HepG2 (cell line): ENCODE results near the gene IMPDH1. TPM values are rescaled to one million over a fixed set of nuclear protein-coding genes. Genes with fewer than 3 reads are reported as not detected.

Experiments
- ATAC-seq: fragments of 200-7000 bp; cut with Tn5 transposase; 3 replicates; pipeline ENCODE4 v1.9.1; 2020; ENCODE audit warnings: mild to moderate bottlenecking, moderate library complexity
- BruUV-seq: library from RNA; stranded (reverse); fragments of 400-500 nt; replicated peaks from 2 replicates; lab custom pipeline; 2021; lab: Mats Ljungman, UMichigan
- CTCF ChIA-PET: fragments of 300-600 bp; formaldehyde crosslinking; extraction: SDS; loops from one replicate; lab custom pipeline; 2021; ENCODE audit warnings: low total read pairs, inconsistent platforms, low intra/inter-chr PET ratio; lab: Yijun Ruan, JAX
- POLR2A ChIA-PET: fragments of 350-600 bp; sonication (Branson Sonifier 250); formaldehyde crosslinking; loops from one replicate; lab custom pipeline; 2020; ENCODE audit warnings: antibody characterized with exemption, inconsistent platforms; lab: Yijun Ruan, JAX
- DNase-seq: peaks from one replicate; pipeline ENCODE4 v3.0.0-alpha.2; 2015; ENCODE audit warnings: low spot score
- FAIRE-seq: peaks from 3 replicates; lab custom pipeline; 2011; peaks lifted over from hg19 to GRCh38; lab: Jason Lieb, UNC
- H2AFZ ChIP-seq: one replicate; pipeline ENCODE4 v1.6.1; 2011; ENCODE audit warnings: low read length, inconsistent platforms
- H3K27ac ChIP-seq: fragments of 300-600 bp; 3 replicates; pipeline ENCODE4 v1.8.0; 2011; ENCODE audit warnings: mixed run types, mild to moderate bottlenecking, mixed read lengths, low read length, inconsistent platforms; ENCODE audit not compliant: insufficient read depth; ENCODE audit errors: extremely low read length
- H3K27me3 ChIP-seq, 2 experiments: fragments of 200-600 bp in 1 of 2; 2 replicates in 1 of 2; 3 replicates in 1 of 2; pipeline versions ENCODE4 v1.6.0 to v1.8.0; 2011; ENCODE audit warnings: low read length in 2 of 2, mild to moderate bottlenecking in 2 of 2, moderate library complexity in 2 of 2, inconsistent platforms in 1 of 2; ENCODE audit not compliant: insufficient read depth in 2 of 2, control insufficient read depth in 1 of 2
- H3K36me3 ChIP-seq, 2 experiments: fragments of 200-600 bp in 1 of 2; replicated peaks in 1 of 2; 2 replicates in 1 of 2; 3 replicates in 1 of 2; pipeline versions ENCODE4 v1.5.1 to v1.8.0; 2011; ENCODE audit warnings: low read length in 2 of 2, inconsistent platforms in 1 of 2; ENCODE audit not compliant: insufficient read depth in 2 of 2, control insufficient read depth in 1 of 2
- H3K4me1 ChIP-seq: 2 replicates; pipeline ENCODE4 v1.5.1; 2012; ENCODE audit warnings: low read length, inconsistent platforms; ENCODE audit not compliant: insufficient read depth
- H3K4me2 ChIP-seq: 2 replicates; pipeline ENCODE4 v1.6.0; 2011; ENCODE audit warnings: low read depth, low read length, inconsistent platforms
- H3K4me3 ChIP-seq, 3 experiments: fragments of 200-600 bp in 1 of 3; sonication (generic), shearing (Covaris generic) in 1 of 3; replicated peaks in 1 of 3; 2 replicates each; pipeline ENCODE4 v1.5.1; 2011 to 2016; ENCODE audit warnings: low read length in 3 of 3, inconsistent platforms in 2 of 3, low read depth in 2 of 3, mild to moderate bottlenecking in 2 of 3, control low read depth in 1 of 3, mixed read lengths in 1 of 3; ENCODE audit not compliant: insufficient read depth in 1 of 3
- H3K79me2 ChIP-seq: one replicate; pipeline ENCODE4 v1.6.1; 2011; ENCODE audit warnings: low read length, inconsistent platforms; ENCODE audit not compliant: insufficient read depth
- H3K9ac ChIP-seq: 2 replicates; pipeline ENCODE4 v1.6.0; 2011; ENCODE audit warnings: mild to moderate bottlenecking, low read depth, low read length, inconsistent platforms; ENCODE audit not compliant: insufficient read depth
- H3K9me3 ChIP-seq: 2 replicates; pipeline ENCODE4 v1.5.1; 2012; ENCODE audit warnings: mild to moderate bottlenecking, low read length
- H4K20me1 ChIP-seq: 2 replicates; pipeline ENCODE4 v1.6.0; 2011; ENCODE audit warnings: inconsistent platforms, mild to moderate bottlenecking, low read length, moderate library complexity; ENCODE audit not compliant: insufficient read depth
- CENPT ChIP-seq: sonication (generic); formaldehyde crosslinking; IDR thresholded peaks from 2 replicates; pipeline ENCODE4 v1.8.0; 2022; ENCODE audit warnings: low read depth, mild to moderate bottlenecking, moderate library complexity, missing genetic modification reagents
- CHCHD3 ChIP-seq: sonication (generic); formaldehyde crosslinking; IDR thresholded peaks from 2 replicates; pipeline ENCODE4 v1.8.0; 2022; ENCODE audit warnings: mild to moderate bottlenecking, missing genetic modification reagents, moderate library complexity
- DZIP1 ChIP-seq: sonication (generic); formaldehyde crosslinking; IDR thresholded peaks from 2 replicates; pipeline ENCODE4 v1.5.0; 2020; ENCODE audit warnings: mild to moderate bottlenecking, missing genetic modification reagents
- ELF3 ChIP-seq: IDR thresholded peaks from 2 replicates; pipeline ENCODE4 v1.6.1; 2016; ENCODE audit warnings: missing genetic modification reagents, missing compliant biosample characterization
- FLYWCH1 ChIP-seq: sonication (generic); formaldehyde crosslinking; IDR thresholded peaks from 2 replicates; pipeline ENCODE4 v1.8.1; 2023; ENCODE audit warnings: mild to moderate bottlenecking, missing genetic modification reagents
- FOXC1 ChIP-seq: sonication (generic); formaldehyde crosslinking; IDR thresholded peaks from 2 replicates; pipeline ENCODE4 v1.8.0; 2022; ENCODE audit warnings: mild to moderate bottlenecking, missing genetic modification reagents, borderline replicate concordance
- FOXO4 ChIP-seq: sonication (generic); formaldehyde crosslinking; conservative IDR thresholded peaks from 2 replicates; pipeline ENCODE4 v1.8.1; 2023; ENCODE audit warnings: missing genetic modification reagents
- GLI4 ChIP-seq: sonication (generic); formaldehyde crosslinking; IDR thresholded peaks from 2 replicates; pipeline ENCODE4 v1.5.1; 2020; ENCODE audit warnings: missing genetic modification reagents, mild to moderate bottlenecking, moderate library complexity, borderline replicate concordance
- HNRNPL ChIP-seq: fragments of 200-400 bp; formaldehyde crosslinking; IDR thresholded peaks from 2 replicates; pipeline ENCODE4 v1.6.1; 2017; ENCODE audit warnings: mild to moderate bottlenecking, low read depth, low read length
- KAT8 ChIP-seq: IDR thresholded peaks from 2 replicates; pipeline ENCODE4 v1.6.1; 2016; ENCODE audit warnings: missing genetic modification reagents, missing compliant biosample characterization
- SMYD3 ChIP-seq: sonication (generic); formaldehyde crosslinking; IDR thresholded peaks from 2 replicates; pipeline ENCODE4 v1.8.1; 2023; ENCODE audit warnings: mild to moderate bottlenecking, missing genetic modification reagents
- THYN1 ChIP-seq: sonication (generic); formaldehyde crosslinking; IDR thresholded peaks from 2 replicates; pipeline ENCODE4 v1.8.1; 2023; ENCODE audit warnings: low read depth, mild to moderate bottlenecking, moderate library complexity, missing genetic modification reagents, borderline replicate concordance
- XBP1 ChIP-seq: sonication (generic); formaldehyde crosslinking; IDR thresholded peaks from 2 replicates; pipeline ENCODE4 v1.5.0; 2020; ENCODE audit warnings: missing genetic modification reagents
- ZNF138 ChIP-seq: sonication (generic); formaldehyde crosslinking; IDR thresholded peaks from 2 replicates; pipeline ENCODE4 v1.5.0; 2020; ENCODE audit warnings: mild to moderate bottlenecking, low read depth, missing genetic modification reagents
- ZNF225 ChIP-seq: sonication (generic); formaldehyde crosslinking; IDR thresholded peaks from 2 replicates; pipeline ENCODE4 v1.4.0; 2020; ENCODE audit warnings: mild to moderate bottlenecking, missing genetic modification reagents
- ZNF230 ChIP-seq: sonication (generic); formaldehyde crosslinking; IDR thresholded peaks from 2 replicates; pipeline ENCODE4 v1.4.0; 2020; ENCODE audit warnings: mild to moderate bottlenecking, missing genetic modification reagents
- ZNF430 ChIP-seq: sonication (generic); formaldehyde crosslinking; IDR thresholded peaks from 2 replicates; pipeline ENCODE4 v1.9.0; 2021; ENCODE audit warnings: mild to moderate bottlenecking, missing genetic modification reagents
- ZNF496 ChIP-seq: sonication (generic); formaldehyde crosslinking; IDR thresholded peaks from 2 replicates; pipeline ENCODE4 v1.8.1; 2023; ENCODE audit warnings: mild to moderate bottlenecking, moderate library complexity, missing genetic modification reagents; ENCODE audit not compliant: insufficient replicate concordance
- ZNF83 ChIP-seq: sonication (generic); formaldehyde crosslinking; IDR thresholded peaks from 2 replicates; pipeline ENCODE4 v1.4.0; 2020; ENCODE audit warnings: missing genetic modification reagents, mild to moderate bottlenecking, borderline replicate concordance
- ZNF883 ChIP-seq: sonication (generic); formaldehyde crosslinking; IDR thresholded peaks from 2 replicates; pipeline ENCODE4 v1.5.1; 2020; ENCODE audit warnings: mild to moderate bottlenecking, missing genetic modification reagents; ENCODE audit errors: not compliant biosample characterization
- WGBS: methylation state at CpG from one replicate; pipeline ENCODE4 v1.1.6; 2017; ENCODE audit warnings: low lambda C conversion rate; 5-methylcytosine and 5-hydroxymethylcytosine counted together
- in situ Hi-C: cut with HindIII; loops from 2 replicates; pipeline ENCODE4 v1.10.0; 2017; ENCODE audit warnings: low pct_unique_long_range_greater_than_20kb; ENCODE audit not compliant: extremely low pct_ligation_motif_present
- intact Hi-C: fragments of 100-400 bp; cut with micrococcal nuclease; formaldehyde crosslinking; loops from one replicate; pipeline ENCODE4 v1.10.0; 2022; ENCODE audit not compliant: unreplicated experiment
- polyA plus RNA-seq, 8 experiments: library from polyadenylated mRNA; depleted of rRNA in 3 of 8; stranded (reverse) in 7 of 8; unstranded in 1 of 8; fragments of >200 nt; fragmentation: Illumina TruSeq in 4 of 8; extraction: Trizol in 4 of 8; gene quantifications; 2 replicates each; pipeline versions ENCODE4 v1.2.1 to v1.2.3, GENCODE V29; 2011 to 2016; ENCODE audit warnings: low read depth in 4 of 8, missing spikeins in 1 of 8, mixed read lengths in 1 of 8; ENCODE audit not compliant: insufficient read depth in 1 of 8
- total RNA-seq, 5 experiments: library from RNA; depleted of rRNA; stranded (reverse); fragments of >200 nt; fragmentation: Illumina TruSeq; extraction: Trizol; gene quantifications; 2 replicates each; pipeline ENCODE4 v1.2.3, GENCODE V29; 2016; ENCODE audit warnings: low read depth in 1 of 5

The IMPDH1 gene
- total and polyA plus RNA-seq, 2 of the 13 experiments (the other 11 are each of a cell fraction or from before 2014, with no cell fraction given) = 22.8 to 34.0 TPM

GRCh38 chr7:128455543-128456254 is 45.9 kb upstream of the IMPDH1 start, which contains the start of gene HILPDA:
HILPDA (plus strand) TSS chr7:128455878; CDS start chr7:128457269, 1,391 bp downstream.
- Histone ChIP-seq H3K27me3 (peaks cover 0 to 3% of the 10 kb centered on the region in 2 experiments; a peak in 1 of 5 replicates), H4K20me1 (peaks cover 8% of the 10 kb centered on the region), H3K4me1 (peaks cover 69% of the 10 kb centered on the region), H2AFZ (no peak within 1 kb of the TSS), H3K9ac (peak within 1 kb of the TSS; percentile 82), H3K9me3 (no peaks in the 10 kb centered on the region), H3K4me3 (peak within 1 kb of the TSS; percentile 82 to 96 (median 92)), H3K36me3 (no peaks in the 10 kb centered on the region), H3K4me2 (peak within 1 kb of the TSS; percentile 91), H3K79me2 (peaks cover 15% of the 10 kb centered on the region), H3K27ac (peak within 1 kb of the TSS; percentile 68)
- peak; percentile 96 for ATAC-seq
- intact Hi-C loops = no loop called here
- in situ Hi-C loops = loop anchor here (5.0 kb wide), 2 partner anchors 33 to 58 kb away; no protein-coding TSS in a partner anchor
- WGBS = 0% methylated on average over 24 of the region's 64 CpGs
- DNase-seq = peak; percentile 74
- no peak for FAIRE-seq
- POLR2A ChIA-PET = interaction anchor here (0.9 to 4.1 kb wide), 10 partner anchors 11 to 47 kb away, joined by 3 to 54 read pairs (median 4); partner anchors contain the start of gene METTL2B
- CTCF ChIA-PET = interaction anchor here (2.1 kb wide), 1 partner anchor 29 kb away, joined by 6 read pairs; no protein-coding TSS in a partner anchor
- TSS peak; percentile 66 for BruUV-seq
- TF ChIP-seq ZNF496 (CRISPR knock-in tag) (no peak), ELF3 (peak; percentile 29; the same call in 1 of the 2 replicates), CHCHD3 (no peak), ZNF138 (no peak; the same call in 1 of the 2 replicates), ZNF883 (CRISPR knock-in tag) (no peak), ZNF225 (CRISPR knock-in tag) (no peak), FOXC1 (no peak), SMYD3 (no peak), FOXO4 (CRISPR knock-in tag) (no peak), DZIP1 (CRISPR knock-in tag) (no peak), ZNF83 (CRISPR knock-in tag) (peak; percentile 86; the same call in 1 of the 2 replicates), ZNF430 (CRISPR knock-in tag) (peak; percentile 86; the same call in 1 of the 2 replicates), THYN1 (no peak), ZNF230 (peak; percentile 88; the same call in 1 of the 2 replicates), FLYWCH1 (no peak), CENPT (no peak), GLI4 (CRISPR knock-in tag) (0 out of 2 replicates have a peak, but pooled peaks have one; percentile 19), XBP1 (CRISPR knock-in tag) (no peak), HNRNPL (no peak), KAT8 (CRISPR knock-in tag) (peak; percentile 78)
